Prostate gland (tissue), 2 donors: ENCODE data around the gene CDX1. TPM values are rescaled to one million over a fixed set of nuclear protein-coding genes. Genes with fewer than 3 reads are reported as not detected.

ENCODE experiments used
- DNase-seq: peaks from one replicate; pipeline ENCODE4 v3.0.0-alpha.2; 2019; ENCODE audit warnings: low spot score
- H3K27ac ChIP-seq, 2 donors: fragments of 200-600 bp; sonication (generic); 2 replicates each; pipeline ENCODE4 v1.5.1; 2017 to 2019
- H3K27me3 ChIP-seq: fragments of 200-600 bp; sonication (generic); replicated peaks from 2 replicates; pipeline ENCODE4 v1.5.1; 2019; ENCODE audit not compliant: insufficient read depth
- H3K36me3 ChIP-seq, 2 donors: fragments of 200-600 bp; sonication (generic); 1 replicate in 1 of 2; 2 replicates in 1 of 2; pipeline versions ENCODE4 v1.5.1 to v1.8.1; 2017 to 2019
- H3K4me1 ChIP-seq: fragments of 200-600 bp; sonication (generic); replicated peaks from 2 replicates; pipeline ENCODE4 v1.5.1; 2019
- H3K4me3 ChIP-seq, 2 donors: fragments of 200-600 bp; sonication (generic); 2 replicates each; pipeline ENCODE4 v1.5.1; 2017 to 2019
- H3K9me3 ChIP-seq: fragments of 200-600 bp; sonication (generic); 2 replicates; pipeline ENCODE4 v1.5.1; 2017
- POLR2A ChIP-seq: fragments of 450-650 bp; IDR thresholded peaks from one replicate; pipeline ENCODE4 v1.6.1; 2016; ENCODE audit warnings: antibody characterized with exemption, mild to moderate bottlenecking
- POLR2AphosphoS5 ChIP-seq: sonication (generic); formaldehyde crosslinking; IDR thresholded peaks from one replicate; pipeline ENCODE4 v1.6.1; 2017; ENCODE audit warnings: antibody characterized with exemption
- WGBS: methylation state at CpG from one replicate; pipeline ENCODE4 v1.1.5; 2018; 5-methylcytosine and 5-hydroxymethylcytosine counted together
- intact Hi-C: fragments of 100-400 bp; cut with DNase I; formaldehyde crosslinking; loops from one replicate; pipeline ENCODE4 v1.14.2; 2022
- total RNA-seq, 2 donors: library from RNA; depleted of rRNA; stranded (reverse); fragments of >200 nt; gene quantifications; one replicate each; pipeline ENCODE4 v1.1.0, GENCODE V29; 2016
- TF ChIP-seq, protein P1 (sequence below), 4 experiments: fragments of 200-600 bp in 2 of 4; fragments of 450-650 bp in 2 of 4; sonication (generic) in 2 of 4; IDR thresholded peaks; 1 replicate in 3 of 4; 2 replicates in 1 of 4; pipeline ENCODE4 v1.5.1; 2016 to 2019; ENCODE audit warnings: antibody characterized with exemption in 4 of 4, mild to moderate bottlenecking in 2 of 4, moderate library complexity in 2 of 4

The CDX1 gene
- total RNA-seq, 2 donors from 2014 or later = 3.2 TPM; not detected in 1

DNA sequence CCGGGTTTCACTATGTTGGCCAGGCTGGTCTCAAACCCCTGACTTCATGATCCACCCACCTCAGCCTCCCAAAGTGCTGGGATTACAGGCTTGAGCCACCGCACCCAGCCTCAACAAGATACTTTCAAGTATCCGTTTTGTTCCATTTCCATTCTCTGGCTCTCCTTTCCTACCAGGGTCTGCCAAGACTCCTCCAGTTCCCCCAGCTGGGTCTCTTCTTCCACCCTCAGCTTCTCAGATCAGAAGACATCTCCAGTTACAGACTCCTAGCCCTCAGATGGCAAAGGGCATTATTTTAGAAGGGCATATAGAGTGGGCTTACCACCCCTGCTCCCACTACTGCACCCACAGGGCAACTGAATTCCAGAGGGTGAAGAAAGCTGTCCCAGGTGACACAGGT lies 9.4 kb upstream of the CDX1 start:
- Histone ChIP-seq H3K36me3 (no peaks in the 10 kb centered on the region), H3K9me3 (no peaks in the 10 kb centered on the region), H3K27me3 (no peaks in the 10 kb centered on the region), H3K27ac (peak overlapping the region in 1 of 2 donors; percentile 71), H3K4me1 (peaks cover 3% of the 10 kb centered on the region), H3K4me3 (no peak overlapping the region)
- WGBS = 65% methylated on average over 3 of the region's 3 CpGs
- no peak for TF ChIP-seq POLR2A
- no peak for DNase-seq
- intact Hi-C loops = loop anchor here (2.0 kb wide), 1 partner anchor 26 kb away; no protein-coding TSS in a partner anchor

DNA sequence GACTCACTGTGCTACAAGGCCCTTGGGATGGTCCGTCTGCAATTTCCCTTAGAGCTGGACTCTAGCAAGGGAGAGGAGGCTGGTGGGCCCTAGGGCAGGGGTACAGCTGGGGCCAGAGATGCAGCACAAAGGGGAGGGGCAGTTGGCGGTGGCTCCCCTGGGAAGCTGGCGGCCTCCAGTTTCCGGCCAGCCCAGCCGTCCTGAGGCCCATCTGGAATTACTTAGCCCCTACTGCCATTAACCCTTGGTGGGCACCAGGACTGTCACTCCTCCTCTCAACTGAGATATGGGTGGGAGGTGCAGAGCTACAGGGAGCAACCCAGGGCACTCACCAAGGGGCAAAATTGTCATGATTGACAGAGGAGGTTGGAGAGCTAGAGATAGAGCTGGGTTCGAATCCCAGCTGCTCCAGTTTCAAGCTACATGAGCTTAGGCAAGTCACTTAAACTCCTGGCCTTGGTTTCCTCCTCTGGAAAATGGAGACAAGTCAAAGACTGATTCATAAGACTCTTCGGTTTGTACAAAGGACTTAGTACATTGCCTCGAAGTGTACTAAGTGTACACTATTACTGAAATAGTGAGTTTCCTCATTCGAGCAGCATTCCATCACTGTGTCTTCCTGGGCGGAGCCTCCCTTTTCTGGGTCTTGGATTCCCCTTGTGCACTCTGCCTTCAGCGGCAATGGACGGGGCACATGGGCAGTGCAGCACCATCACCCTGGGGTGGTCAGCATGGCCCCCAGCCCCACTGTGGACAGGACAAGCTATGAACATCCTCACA lies 8.2 kb upstream of the CDX1 start:
- 53% methylated on average over 12 of the region's 12 CpGs for WGBS
- no peak for TF ChIP-seq POLR2AphosphoS5
- TF ChIP-seq POLR2A = no peak
- TF ChIP-seq, protein P1, sequence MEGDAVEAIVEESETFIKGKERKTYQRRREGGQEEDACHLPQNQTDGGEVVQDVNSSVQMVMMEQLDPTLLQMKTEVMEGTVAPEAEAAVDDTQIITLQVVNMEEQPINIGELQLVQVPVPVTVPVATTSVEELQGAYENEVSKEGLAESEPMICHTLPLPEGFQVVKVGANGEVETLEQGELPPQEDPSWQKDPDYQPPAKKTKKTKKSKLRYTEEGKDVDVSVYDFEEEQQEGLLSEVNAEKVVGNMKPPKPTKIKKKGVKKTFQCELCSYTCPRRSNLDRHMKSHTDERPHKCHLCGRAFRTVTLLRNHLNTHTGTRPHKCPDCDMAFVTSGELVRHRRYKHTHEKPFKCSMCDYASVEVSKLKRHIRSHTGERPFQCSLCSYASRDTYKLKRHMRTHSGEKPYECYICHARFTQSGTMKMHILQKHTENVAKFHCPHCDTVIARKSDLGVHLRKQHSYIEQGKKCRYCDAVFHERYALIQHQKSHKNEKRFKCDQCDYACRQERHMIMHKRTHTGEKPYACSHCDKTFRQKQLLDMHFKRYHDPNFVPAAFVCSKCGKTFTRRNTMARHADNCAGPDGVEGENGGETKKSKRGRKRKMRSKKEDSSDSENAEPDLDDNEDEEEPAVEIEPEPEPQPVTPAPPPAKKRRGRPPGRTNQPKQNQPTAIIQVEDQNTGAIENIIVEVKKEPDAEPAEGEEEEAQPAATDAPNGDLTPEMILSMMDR (IDR thresholded peaks at IDR 0.05) = no peak

DNA sequence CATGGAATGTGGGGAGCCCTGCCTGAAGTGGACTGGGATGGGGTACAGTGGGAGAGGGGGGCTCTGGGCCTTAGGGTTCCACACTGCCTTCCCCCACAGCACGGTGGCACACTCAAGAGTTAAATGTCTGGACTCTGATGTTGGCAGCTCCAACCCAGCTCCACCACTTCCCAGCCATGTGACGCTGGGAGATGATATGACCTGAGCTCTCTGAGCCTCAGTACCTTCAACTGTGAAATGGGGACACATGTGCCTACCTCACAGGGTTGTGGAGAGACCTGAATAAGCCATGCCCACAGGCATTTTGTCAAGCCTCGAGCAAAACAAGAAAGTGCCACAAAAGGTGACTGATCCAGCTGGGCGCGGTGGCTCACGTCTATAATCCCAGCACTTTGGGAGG lies 7.5 kb upstream of the CDX1 start:
- H3K4me3 ChIP-seq = no peak overlapping the region
- H3K27me3 ChIP-seq = no peaks in the 10 kb centered on the region
- no peaks in the 10 kb centered on the region for H3K36me3 ChIP-seq
- peak overlapping the region; percentile 31 to 46 for H3K27ac ChIP-seq
- intact Hi-C loops = no loop called here
- H3K4me1 ChIP-seq = peaks cover 3% of the 10 kb centered on the region
- 77% methylated on average over 6 of the region's 6 CpGs for WGBS
- no peaks in the 10 kb centered on the region for H3K9me3 ChIP-seq
- no peak for TF ChIP-seq POLR2A
- TF ChIP-seq POLR2AphosphoS5 = no peak
- TF ChIP-seq, protein P1 (IDR thresholded peaks at IDR 0.05) = no peak
- no peak for DNase-seq

More for the DNA sequence above, 8.2 kb upstream of the CDX1 start:
- H3K4me3 ChIP-seq = no peak overlapping the region
- H3K9me3 ChIP-seq = no peaks in the 10 kb centered on the region
- no peaks in the 10 kb centered on the region for H3K27me3 ChIP-seq
- peaks cover 3% of the 10 kb centered on the region for H3K4me1 ChIP-seq
- H3K36me3 ChIP-seq = no peaks in the 10 kb centered on the region
- intact Hi-C loops = no loop called here
- no peak for DNase-seq
- H3K27ac ChIP-seq = peak overlapping the region; percentile 31 to 46

DNA sequence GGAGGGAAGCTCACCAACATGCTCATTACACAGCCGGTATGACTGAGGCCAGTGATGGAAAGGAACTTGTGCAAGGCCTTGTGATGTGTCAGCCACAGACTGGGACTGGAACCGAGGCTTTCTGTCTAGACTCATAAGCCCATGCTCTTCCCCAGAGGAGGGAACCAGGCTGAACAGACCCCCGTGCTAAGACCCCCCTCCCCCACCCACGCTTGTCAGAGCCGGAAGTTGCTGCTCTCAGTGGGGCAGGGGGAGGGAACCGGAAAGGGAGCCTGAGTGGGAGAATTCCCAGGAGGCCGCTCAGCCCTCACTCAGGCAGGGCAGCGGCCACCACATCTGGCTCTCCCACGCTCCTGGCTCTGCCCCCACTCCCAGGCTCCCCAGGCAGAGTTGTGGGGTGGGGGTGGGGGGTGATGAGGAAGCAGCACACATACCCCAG lies 6.8 kb upstream of the CDX1 start:
- no peaks in the 10 kb centered on the region for H3K36me3 ChIP-seq
- peak overlapping the region; percentile 11 to 39 for H3K27ac ChIP-seq
- DNase-seq = no peak
- intact Hi-C loops = loop anchor here (5.0 kb wide), 1 partner anchor 193 kb away; no protein-coding TSS in a partner anchor
- no peaks in the 10 kb centered on the region for H3K9me3 ChIP-seq
- TF ChIP-seq, protein P1 (IDR thresholded peaks at IDR 0.05) = no peak
- TF ChIP-seq POLR2AphosphoS5 = no peak
- no peak for TF ChIP-seq POLR2A
- WGBS = 66% methylated on average over 5 of the region's 9 CpGs
- H3K4me3 ChIP-seq = no peak overlapping the region
- peaks cover 3% of the 10 kb centered on the region for H3K4me1 ChIP-seq
- H3K27me3 ChIP-seq = no peaks in the 10 kb centered on the region

DNA sequence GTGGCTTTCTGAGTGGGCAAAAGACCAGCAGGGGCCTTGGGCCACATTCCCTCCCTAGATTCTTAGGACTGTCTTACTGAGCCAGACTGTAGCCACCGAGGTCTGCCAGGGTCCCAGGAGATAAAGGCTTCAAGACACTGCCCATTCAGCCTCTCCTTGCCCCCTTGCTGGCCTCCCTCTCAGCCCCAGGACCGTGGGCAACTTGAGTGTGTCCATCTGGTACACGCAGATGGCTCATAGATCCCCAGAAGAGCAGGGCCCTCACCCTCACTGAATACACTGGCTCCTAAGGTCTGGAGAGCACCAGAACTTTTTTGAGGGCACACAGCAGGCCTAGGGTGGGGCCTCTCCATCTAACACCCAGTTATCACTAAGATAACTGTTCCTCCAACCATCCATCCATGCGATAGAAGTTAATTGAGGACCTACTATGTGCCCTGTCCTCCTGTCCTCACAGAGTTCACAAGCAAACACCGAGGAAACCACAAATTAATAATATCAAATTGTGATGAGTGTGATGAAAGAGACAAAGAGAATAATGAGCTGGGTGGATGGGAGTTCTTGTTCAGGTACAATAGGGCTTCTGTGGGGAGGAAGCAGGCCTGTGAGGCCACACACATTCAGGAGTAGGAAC lies 6.0 kb upstream of the CDX1 start:
- 62% methylated on average over 4 of the region's 5 CpGs for WGBS
- no peaks in the 10 kb centered on the region for H3K9me3 ChIP-seq
- peaks cover 3% of the 10 kb centered on the region for H3K4me1 ChIP-seq
- peak overlapping the region; percentile 11 to 39 for H3K27ac ChIP-seq
- TF ChIP-seq POLR2A (no peak), POLR2AphosphoS5 (no peak)
- TF ChIP-seq, protein P1 (IDR thresholded peaks at IDR 0.05) = no peak
- no peak overlapping the region for H3K4me3 ChIP-seq
- no peak for DNase-seq
- no peaks in the 10 kb centered on the region for H3K36me3 ChIP-seq
- intact Hi-C loops = loop anchor here (1.0 to 5.0 kb wide), 2 partner anchors 58 to 192 kb away; no protein-coding TSS in a partner anchor
- no peaks in the 10 kb centered on the region for H3K27me3 ChIP-seq
